ENCODE measurements around the gene KIAA1614.

GRCh38 chr1:180915426-180915965 is 2.8 kb downstream of the KIAA1614 start:
- TF ChIP-seq CREM (IDR thresholded peaks at IDR 0.05; ENCODE audit: low read depth), result no peak
- no peak for TF ChIP-seq EP300 (IDR thresholded peaks at IDR 0.05; ENCODE audit: borderline replicate concordance in 1 of 2, control insufficient read depth in 1 of 2, low read depth in 2 of 2, low read length in 2 of 2)
- TF ChIP-seq TCF12 (IDR thresholded peaks at IDR 0.05; ENCODE audit: low read depth, low read length), result no peak
- TF ChIP-seq ZBTB33 (IDR thresholded peaks at IDR 0.05), result no peak
- TF ChIP-seq HDAC2 (IDR thresholded peaks at IDR 0.05), result no peak
- no peak for TF ChIP-seq JUNB (IDR thresholded peaks at IDR 0.05)
- no peak for TF ChIP-seq GABPA (IDR thresholded peaks at IDR 0.05; ENCODE audit: low read depth)
- TF ChIP-seq, protein P1, sequence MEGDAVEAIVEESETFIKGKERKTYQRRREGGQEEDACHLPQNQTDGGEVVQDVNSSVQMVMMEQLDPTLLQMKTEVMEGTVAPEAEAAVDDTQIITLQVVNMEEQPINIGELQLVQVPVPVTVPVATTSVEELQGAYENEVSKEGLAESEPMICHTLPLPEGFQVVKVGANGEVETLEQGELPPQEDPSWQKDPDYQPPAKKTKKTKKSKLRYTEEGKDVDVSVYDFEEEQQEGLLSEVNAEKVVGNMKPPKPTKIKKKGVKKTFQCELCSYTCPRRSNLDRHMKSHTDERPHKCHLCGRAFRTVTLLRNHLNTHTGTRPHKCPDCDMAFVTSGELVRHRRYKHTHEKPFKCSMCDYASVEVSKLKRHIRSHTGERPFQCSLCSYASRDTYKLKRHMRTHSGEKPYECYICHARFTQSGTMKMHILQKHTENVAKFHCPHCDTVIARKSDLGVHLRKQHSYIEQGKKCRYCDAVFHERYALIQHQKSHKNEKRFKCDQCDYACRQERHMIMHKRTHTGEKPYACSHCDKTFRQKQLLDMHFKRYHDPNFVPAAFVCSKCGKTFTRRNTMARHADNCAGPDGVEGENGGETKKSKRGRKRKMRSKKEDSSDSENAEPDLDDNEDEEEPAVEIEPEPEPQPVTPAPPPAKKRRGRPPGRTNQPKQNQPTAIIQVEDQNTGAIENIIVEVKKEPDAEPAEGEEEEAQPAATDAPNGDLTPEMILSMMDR (IDR thresholded peaks at IDR 0.05 in 2 of 3, conservative IDR thresholded peaks at IDR 0.05 in 1 of 3; ENCODE audit: control insufficient read depth in 2 of 3, extremely low read depth in 1 of 3, insufficient read depth in 1 of 3, low read depth in 3 of 3, low read length in 3 of 3), result no peak
- no peak for TF ChIP-seq KAT2A (conservative IDR thresholded peaks at IDR 0.05; ENCODE audit: control insufficient read depth, low read depth, low read length)
- TF ChIP-seq CHD4 (IDR thresholded peaks at IDR 0.05), result no peak
- TF ChIP-seq HDGF (IDR thresholded peaks at IDR 0.05), result no peak
- TF ChIP-seq, protein P2, sequence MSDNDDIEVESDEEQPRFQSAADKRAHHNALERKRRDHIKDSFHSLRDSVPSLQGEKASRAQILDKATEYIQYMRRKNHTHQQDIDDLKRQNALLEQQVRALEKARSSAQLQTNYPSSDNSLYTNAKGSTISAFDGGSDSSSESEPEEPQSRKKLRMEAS (IDR thresholded peaks at IDR 0.05; ENCODE audit: low read depth, low read length), result no peak
- TF ChIP-seq RFX5 (IDR thresholded peaks at IDR 0.05; ENCODE audit: low read depth, low read length), result no peak

Measured in GM12878 (cell line).